Fibroblast of peridontal ligament (primary cell): Measurements from ENCODE around the gene GJA10.

Source experiments
- DNase-seq: peaks from one replicate; pipeline ENCODE4 v3.0.0-alpha.2; 2010; ENCODE audit errors: extremely low read depth

Gene GJA10

DNA sequence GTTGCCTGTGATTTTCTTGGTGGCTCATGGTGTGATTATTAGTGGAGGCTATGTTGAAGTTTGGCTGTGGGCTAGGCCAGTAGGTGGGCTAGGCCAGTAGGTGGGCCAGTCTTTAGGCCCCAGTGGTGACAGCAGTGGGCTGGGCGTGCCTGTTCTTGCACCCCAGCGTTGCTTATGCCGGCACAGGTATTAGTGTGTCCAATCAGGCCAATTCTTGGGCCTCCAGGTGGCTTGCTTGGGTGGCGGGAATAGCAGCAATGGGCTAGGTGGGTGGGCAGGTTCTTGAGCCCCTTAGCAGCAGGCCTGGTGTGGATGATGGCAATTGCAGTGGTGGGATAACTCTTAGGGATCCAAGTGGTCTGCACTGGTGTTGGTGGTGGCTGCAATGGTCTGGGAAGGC is 22.9 kb downstream of the GJA10 start:
- DNase-seq: no peak

GRCh38 chr6:89917801-89918366 is 23.6 kb downstream of the GJA10 start:
- no peak for DNase-seq

- DNase-seq: no peak
Measured at GRCh38 chr6:89921197-89921596, 26.9 kb downstream of the GJA10 start.

- DNase-seq: no peak
Measured at GRCh38 chr6:89921691-89922090, 27.4 kb downstream of the GJA10 start.

GRCh38 chr6:89924231-89924630 is 30.0 kb downstream of the GJA10 start:
- DNase-seq: no peak

DNA sequence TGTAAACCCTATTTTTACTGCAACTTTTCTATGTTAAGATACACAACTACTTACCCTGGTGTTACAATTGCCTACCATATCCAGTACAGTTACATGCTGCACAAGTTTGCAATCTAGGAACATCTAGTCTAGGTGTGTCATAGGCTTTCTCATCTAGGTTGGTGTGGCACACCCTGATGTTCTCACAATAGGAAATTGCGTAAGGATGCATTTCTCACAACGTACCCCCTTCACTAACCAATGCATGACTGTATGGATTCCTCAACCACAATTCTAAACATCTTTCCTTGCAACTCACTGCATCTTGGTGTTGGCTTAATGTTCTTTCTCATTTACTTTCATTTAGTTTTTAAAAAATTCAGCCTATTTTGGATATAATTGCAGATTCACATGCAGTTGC is 31.6 kb downstream of the GJA10 start:
- DNase-seq: no peak

DNA sequence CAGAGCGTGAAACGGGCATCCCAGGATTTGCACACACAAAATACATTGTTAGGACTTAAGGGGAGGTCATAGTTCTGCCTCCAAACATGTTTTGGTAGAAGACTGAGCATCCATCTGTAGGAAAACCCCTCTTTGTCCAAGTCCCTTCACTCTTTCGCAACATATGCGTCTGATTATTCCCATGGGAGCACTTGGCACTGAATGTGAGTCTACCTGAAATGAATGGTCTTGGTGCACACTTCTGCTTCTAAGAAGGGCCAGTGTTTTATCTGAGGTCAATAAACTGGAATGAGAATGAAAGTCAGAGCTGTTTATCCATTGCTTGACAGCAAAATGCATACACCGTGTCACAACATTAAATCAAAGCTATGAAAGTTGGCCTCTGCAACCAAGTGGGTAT is 33.0 kb downstream of the GJA10 start:
- no peak for DNase-seq

DNA sequence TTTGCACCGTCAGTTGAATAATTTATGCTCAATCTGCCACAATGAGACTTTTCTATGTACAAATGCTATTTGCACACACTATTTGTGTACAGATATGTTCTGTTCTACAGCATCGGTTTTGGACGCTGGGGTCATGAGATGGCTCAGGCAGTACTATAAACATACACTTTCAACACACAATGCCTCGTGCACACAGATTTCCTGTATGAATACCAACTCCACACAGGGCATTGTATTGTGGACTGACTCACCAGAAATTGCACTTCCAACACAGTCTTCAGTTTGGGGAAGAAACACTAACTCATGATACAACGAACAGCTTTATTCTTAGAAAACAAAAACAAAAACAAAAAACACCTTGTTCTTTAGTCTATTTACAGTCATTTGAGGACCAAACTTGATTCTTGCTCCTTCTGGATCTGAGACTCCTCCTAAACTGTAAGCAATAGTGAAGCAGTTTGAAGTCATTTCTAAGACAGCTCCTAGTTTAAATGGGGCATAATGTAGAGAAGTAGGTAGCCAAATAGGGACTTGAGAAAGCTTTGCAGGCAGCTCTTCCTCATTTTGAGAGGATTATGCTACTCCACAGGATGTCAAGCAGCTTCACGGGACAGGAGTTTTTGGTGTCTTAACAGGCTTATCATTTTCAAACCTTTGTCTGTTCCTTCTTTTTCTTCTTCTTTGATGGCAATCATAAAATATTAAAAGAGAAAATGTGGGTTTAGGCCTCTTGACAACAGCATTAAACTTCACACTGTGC is 33.7 kb downstream of the GJA10 start:
- DNase-seq: no peak

GRCh38 chr6:89928604-89929003 is 34.3 kb downstream of the GJA10 start:
- no peak for DNase-seq

GRCh38 chr6:89930789-89931188 is 36.5 kb downstream of the GJA10 start:
- DNase-seq: no peak

- DNase-seq: no peak
Measured at GRCh38 chr6:89932245-89932802, 38.1 kb downstream of the GJA10 start.

GRCh38 chr6:89934685-89935366 is 40.6 kb downstream of the GJA10 start:
- no peak for DNase-seq

DNA sequence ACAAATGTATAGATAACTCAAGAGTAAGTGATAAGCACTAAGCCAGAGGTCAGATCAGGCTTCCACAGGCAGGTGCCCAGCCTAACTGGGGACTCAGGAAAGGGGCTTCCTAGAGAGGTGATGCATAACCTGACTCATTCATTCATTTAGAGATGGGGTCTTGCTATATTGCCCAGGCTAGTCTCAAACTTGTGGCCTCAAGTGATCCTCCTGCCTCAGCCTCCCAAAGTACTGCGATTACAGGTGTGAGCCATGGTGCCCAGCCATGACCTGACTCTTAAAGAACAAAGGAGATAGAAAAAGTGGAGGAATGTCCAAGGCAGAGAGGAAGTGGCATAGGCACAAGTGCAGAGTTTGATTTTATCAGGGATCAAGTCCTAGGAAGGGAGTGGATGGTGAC is 41.9 kb downstream of the GJA10 start:
- DNase-seq: no peak

DNA sequence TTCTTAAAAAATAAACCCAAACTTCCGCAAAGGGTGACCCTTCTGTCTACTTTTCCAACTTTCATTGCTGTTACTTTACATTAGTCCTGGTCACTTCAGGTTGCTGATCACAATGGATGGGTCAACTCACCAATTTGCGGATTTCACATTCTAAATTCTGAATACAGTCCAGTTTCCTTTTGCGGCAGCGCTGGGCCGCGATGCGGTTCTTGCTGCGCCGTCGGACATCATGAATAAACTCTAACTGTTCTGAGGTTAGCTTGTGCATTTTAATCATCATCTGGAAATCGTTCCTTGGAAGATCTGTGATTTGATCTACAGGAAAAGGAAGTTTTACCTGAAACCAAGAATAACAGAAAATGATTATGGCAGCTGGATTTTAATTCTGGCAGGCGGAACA is 43.7 kb downstream of the GJA10 start:
- no peak for DNase-seq

DNA sequence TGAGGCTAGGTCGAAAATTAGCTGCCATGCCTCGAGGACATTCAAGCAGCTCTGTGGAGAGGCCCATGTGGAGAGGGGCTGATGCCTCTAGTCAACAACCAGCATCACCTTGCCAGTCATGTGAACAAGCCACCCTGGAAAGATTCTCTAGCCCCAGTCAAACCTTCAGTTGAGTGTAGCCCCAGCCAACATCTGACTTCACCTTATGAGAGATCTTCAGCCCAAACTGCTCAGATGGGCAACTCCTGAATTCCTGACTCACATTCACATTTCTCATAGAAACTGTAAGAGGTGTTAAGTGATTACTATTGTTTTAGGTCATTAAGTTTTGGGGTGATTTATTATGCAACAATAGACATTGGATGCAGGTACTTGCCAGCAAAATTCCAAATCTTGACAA is 44.9 kb downstream of the GJA10 start:
- no peak for DNase-seq

DNA sequence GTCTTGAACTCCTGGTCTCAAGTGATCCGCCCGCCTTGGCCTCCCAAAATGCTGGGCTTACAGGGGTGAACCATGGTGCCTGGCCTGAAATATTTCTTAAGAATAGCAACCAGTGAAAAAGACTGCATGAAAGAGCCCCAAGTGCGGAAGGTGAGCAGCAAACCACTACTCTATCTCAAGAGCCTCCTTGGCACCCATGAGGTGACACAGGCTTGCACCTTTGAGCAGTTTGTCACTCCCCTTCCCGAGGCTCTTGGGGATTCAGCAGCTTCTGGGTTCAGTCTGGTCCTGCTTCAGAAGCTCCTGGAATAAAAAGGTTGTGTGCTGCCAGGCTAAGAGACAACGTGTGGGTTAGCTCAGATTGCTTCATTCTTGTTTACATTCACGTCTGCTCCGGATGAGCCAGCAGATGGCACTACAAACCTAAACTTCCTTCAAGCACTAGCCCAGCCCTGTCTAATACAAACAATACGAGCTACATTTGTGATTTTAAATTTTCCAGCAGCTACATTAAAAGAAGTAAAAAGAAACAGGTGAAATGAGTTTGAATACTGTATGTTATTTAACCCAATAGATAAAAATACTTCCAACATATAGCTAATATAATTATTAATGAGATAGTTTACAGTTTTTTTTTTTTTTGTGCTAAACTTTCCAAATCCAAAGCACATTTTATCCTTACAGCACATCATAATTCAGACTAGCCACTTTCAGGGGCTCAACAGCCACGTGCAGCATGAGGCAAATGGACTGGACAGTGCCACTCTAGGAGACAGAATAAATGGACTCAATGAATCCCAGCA is 46.2 kb downstream of the GJA10 start:
- DNase-seq: peak; percentile 93

- peak; percentile 18 for DNase-seq
Measured at GRCh38 chr6:89941031-89941762, 46.9 kb downstream of the GJA10 start.

- no peak for DNase-seq
Measured at GRCh38 chr6:89941763-89942497, 47.7 kb downstream of the GJA10 start.

GRCh38 chr6:89942601-89943000 is 48.3 kb downstream of the GJA10 start:
- DNase-seq: no peak

GRCh38 chr6:89944181-89944755 is 50.0 kb downstream of the GJA10 start:
- DNase-seq: peak; percentile 18
